OCI-LY7 (cell line): Measurements from ENCODE around the gene TIMMDC1. TPM values are rescaled to one million over a fixed set of nuclear protein-coding genes. Genes with fewer than 3 reads are reported as not detected.

ENCODE experiments used
- BruUV-seq: library from RNA; stranded (reverse); fragments of 400-500 nt; replicated peaks from 2 replicates; lab custom pipeline; 2021; lab: Mats Ljungman, UMichigan
- CTCF ChIA-PET: fragments of 300-600 bp; sonication (Branson Sonifier 250); formaldehyde crosslinking; loops from one replicate; lab custom pipeline; 2022; ENCODE audit warnings: antibody characterized with exemption; ENCODE audit not compliant: unreplicated experiment; lab: Charles Lee
- POLR2A ChIA-PET: fragments of 300-600 bp; sonication (Branson Sonifier 250); formaldehyde crosslinking; loops from one replicate; lab custom pipeline; 2022; ENCODE audit warnings: antibody characterized with exemption; lab: Charles Lee
- DNase-seq: peaks from one replicate; pipeline ENCODE4 v3.0.0-alpha.2; 2015; ENCODE audit warnings: low spot score
- H2AFZ ChIP-seq: fragments of 200-600 bp; sonication (generic), shearing (Covaris generic); 2 replicates; pipeline ENCODE4 v1.6.1; 2014; ENCODE audit warnings: mild to moderate bottlenecking, antibody characterized with exemption, low read length, moderate library complexity
- H3K27ac ChIP-seq: fragments of 200-600 bp; sonication (generic); 2 replicates; pipeline ENCODE4 v1.5.1; 2014; ENCODE audit warnings: mixed run types, low read depth, mild to moderate bottlenecking, moderate library complexity, low read length, inconsistent platforms; ENCODE audit not compliant: poor library complexity, severe bottlenecking
- H3K36me3 ChIP-seq: fragments of 200-600 bp; sonication (generic); 2 replicates; pipeline ENCODE4 v1.6.1; 2014; ENCODE audit warnings: mild to moderate bottlenecking, antibody characterized with exemption, low read length, moderate library complexity, mixed read lengths; ENCODE audit not compliant: insufficient read depth
- H3K4me1 ChIP-seq: fragments of 200-600 bp; sonication (generic); 2 replicates; pipeline ENCODE4 v1.5.1; 2014; ENCODE audit warnings: mild to moderate bottlenecking, low read length; ENCODE audit not compliant: insufficient read depth, poor library complexity, severe bottlenecking
- H3K4me2 ChIP-seq: fragments of 200-600 bp; sonication (generic); 2 replicates; pipeline ENCODE4 v1.6.1; 2014; ENCODE audit warnings: mild to moderate bottlenecking, low read length
- H3K4me3 ChIP-seq: fragments of 200-600 bp; sonication (generic); 2 replicates; pipeline ENCODE4 v1.5.1; 2014; ENCODE audit warnings: mild to moderate bottlenecking, low read depth, low read length; ENCODE audit not compliant: poor library complexity, severe bottlenecking
- H3K79me2 ChIP-seq: fragments of 200-600 bp; sonication (generic); 2 replicates; pipeline ENCODE4 v1.6.1; 2016; ENCODE audit warnings: low read depth, mild to moderate bottlenecking, low read length, moderate library complexity, mixed read lengths; ENCODE audit not compliant: insufficient read depth
- H3K9me2 ChIP-seq: fragments of 200-600 bp; sonication (generic); 2 replicates; pipeline ENCODE4 v1.6.1; 2016; ENCODE audit warnings: mild to moderate bottlenecking, low read length, mixed read lengths; ENCODE audit not compliant: insufficient read depth
- H3K9me3 ChIP-seq: fragments of 200-600 bp; sonication (generic); 2 replicates; pipeline ENCODE4 v1.6.1; 2014; ENCODE audit warnings: mild to moderate bottlenecking, mixed run types, low read length, mixed read lengths
- H4K20me1 ChIP-seq: fragments of 200-600 bp; sonication (generic); 2 replicates; pipeline ENCODE4 v1.6.1; 2014; ENCODE audit warnings: mild to moderate bottlenecking, antibody characterized with exemption, low read length, moderate library complexity, mixed read lengths; ENCODE audit not compliant: insufficient read depth
- CTCF ChIP-seq: fragments of 200-600 bp; sonication (generic); conservative IDR thresholded peaks from 2 replicates; pipeline ENCODE4 v1.5.1; 2014; ENCODE audit warnings: mild to moderate bottlenecking, antibody characterized with exemption, low read length, moderate library complexity, mixed read lengths
- EZH2phosphoT487 ChIP-seq: fragments of 200-600 bp; sonication (generic); IDR thresholded peaks from 2 replicates; pipeline ENCODE4 v1.6.1; 2018; ENCODE audit warnings: low read depth, borderline replicate concordance, mild to moderate bottlenecking, mixed run types, antibody characterized with exemption, low read length, moderate library complexity, mixed read lengths
- intact Hi-C: fragments of 100-400 bp; cut with micrococcal nuclease; formaldehyde crosslinking; loops from one replicate; pipeline ENCODE4 v1.10.0; 2022; ENCODE audit not compliant: unreplicated experiment
- total RNA-seq, 2 experiments: library from RNA; depleted of rRNA in 1 of 2; stranded (reverse); fragments of >200 nt in 1 of 2; shearing (Covaris generic) in 1 of 2; gene quantifications; 2 replicates each; pipeline ENCODE4 v1.2.3, GENCODE V29; 2014 to 2022

Gene TIMMDC1
- total RNA-seq, 2 experiments from 2014 or later, result 61.0 to 92.9 TPM

DNA sequence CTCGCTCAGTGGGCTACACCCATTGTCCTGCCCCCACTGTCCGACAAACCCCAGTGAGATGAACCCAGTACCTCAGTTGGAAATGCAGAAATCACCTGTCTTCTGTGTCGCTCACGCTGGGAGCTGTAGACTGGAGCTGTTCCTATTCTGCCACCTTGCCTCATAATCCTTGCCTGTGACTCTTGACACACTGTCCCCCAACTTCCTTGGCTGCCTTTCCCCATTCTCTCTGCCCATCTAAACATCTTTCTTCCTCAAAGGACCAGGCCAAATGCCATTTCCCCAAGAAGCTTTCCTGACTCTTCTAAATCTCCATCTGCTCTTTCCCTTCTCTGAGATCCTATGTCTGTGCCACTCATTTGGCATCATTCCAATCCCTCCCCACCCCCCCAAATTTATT lies 70.8 kb downstream of the TIMMDC1 start:
- no peaks in the 10 kb centered on the region for H3K4me1 ChIP-seq
- intact Hi-C loops, result no loop called here
- no TSS peak for BruUV-seq
- H3K9me3 ChIP-seq, result no peaks in the 10 kb centered on the region
- H3K9me2 ChIP-seq, result no peaks in the 10 kb centered on the region
- CTCF ChIA-PET, result no interaction called here
- TF ChIP-seq EZH2phosphoT487 (no peak), CTCF (no peak)
- no peak for DNase-seq
- no peaks in the 10 kb centered on the region for H4K20me1 ChIP-seq
- H3K4me2 ChIP-seq, result no peak overlapping the region
- POLR2A ChIA-PET, result no interaction called here
- H3K36me3 ChIP-seq, result no peaks in the 10 kb centered on the region
- no peak overlapping the region for H3K27ac ChIP-seq
- no peak overlapping the region for H2AFZ ChIP-seq
- H3K79me2 ChIP-seq, result no peaks in the 10 kb centered on the region
- no peak overlapping the region for H3K4me3 ChIP-seq

DNA sequence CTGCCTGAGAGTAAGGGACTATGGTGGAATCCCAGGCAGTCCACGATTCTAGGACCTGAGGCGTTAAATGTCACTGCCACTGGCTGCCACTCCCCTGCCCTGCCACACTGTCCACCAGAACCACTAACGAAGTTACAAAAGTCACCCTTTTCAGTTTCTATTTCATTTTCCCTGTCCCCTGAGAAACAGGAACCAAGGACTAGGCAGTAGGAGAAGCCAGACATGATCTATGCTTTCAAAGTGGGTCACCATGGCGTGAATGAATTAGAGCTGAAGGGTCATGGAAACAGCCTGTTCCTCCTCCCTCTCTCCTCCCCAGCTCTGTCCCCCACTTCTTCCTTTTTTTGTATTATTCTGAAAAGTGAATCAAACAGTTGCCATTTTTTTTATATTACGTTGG lies 71.9 kb downstream of the TIMMDC1 start:
- H3K27ac ChIP-seq, result no peak overlapping the region
- no peaks in the 10 kb centered on the region for H3K9me2 ChIP-seq
- intact Hi-C loops, result no loop called here
- no peak overlapping the region for H3K4me2 ChIP-seq
- H3K36me3 ChIP-seq, result no peaks in the 10 kb centered on the region
- H3K4me3 ChIP-seq, result no peak overlapping the region
- no peaks in the 10 kb centered on the region for H3K4me1 ChIP-seq
- no peaks in the 10 kb centered on the region for H3K9me3 ChIP-seq
- ChIA-PET POLR2A (no interaction called here), CTCF (no interaction called here)
- no peak overlapping the region for H2AFZ ChIP-seq
- H4K20me1 ChIP-seq, result no peaks in the 10 kb centered on the region
- BruUV-seq, result no TSS peak
- no peaks in the 10 kb centered on the region for H3K79me2 ChIP-seq
- DNase-seq, result no peak
- no peak for TF ChIP-seq EZH2phosphoT487
- TF ChIP-seq CTCF, result no peak

- BruUV-seq, result no TSS peak
- Histone ChIP-seq H4K20me1 (no peaks in the 10 kb centered on the region), H3K36me3 (no peaks in the 10 kb centered on the region), H3K4me1 (no peaks in the 10 kb centered on the region), H3K79me2 (no peaks in the 10 kb centered on the region), H2AFZ (no peak overlapping the region), H3K9me3 (no peaks in the 10 kb centered on the region), H3K4me3 (no peak overlapping the region), H3K27ac (no peak overlapping the region), H3K9me2 (no peaks in the 10 kb centered on the region), H3K4me2 (no peak overlapping the region)
- intact Hi-C loops, result no loop called here
- DNase-seq, result no peak
- TF ChIP-seq CTCF (no peak), EZH2phosphoT487 (no peak)
- POLR2A ChIA-PET, result no interaction called here
- CTCF ChIA-PET, result no interaction called here
Measured at GRCh38 chr3:119571230-119571629, 72.9 kb downstream of the TIMMDC1 start.
